ENCODE results near the gene PCSK5. TPM values are rescaled to one million over a fixed set of nuclear protein-coding genes. Genes with fewer than 3 reads are reported as not detected.

Gene PCSK5
- total and polyA plus RNA-seq, 2 donors (not counting 3 experiments of a cell fraction or from before 2014, with no cell fraction given) = 2.6 to 4.8 TPM

GRCh38 chr9:75974016-75974766 is 83.7 kb downstream of the PCSK5 start:
- dilution Hi-C loops (cut with MboI; ENCODE audit: extremely low pct_ligation_motif_present, low sequenced_read_pairs) (no loop called here), intact Hi-C loops (cut with micrococcal nuclease) (no loop called here)
- FAIRE-seq (no peak), DNase-seq (ENCODE audit: low read depth, low spot score) (no peak)
- Histone ChIP-seq H3K27ac (ENCODE audit: insufficient read depth, low read depth, low read length) (no peak overlapping the region), H3K4me3 (replicated peaks in 1 of 3; ENCODE audit: insufficient read depth in 1 of 3, low read depth in 1 of 3, low read length in 3 of 3) (no peak overlapping the region), H3K4me1 (ENCODE audit: control insufficient read depth, extremely low read depth, insufficient read depth, low read length) (no peaks in the 10 kb centered on the region), H3K79me2 (ENCODE audit: control insufficient read depth, insufficient read depth, low read length) (no peaks in the 10 kb centered on the region), H3K4me2 (ENCODE audit: insufficient read depth, low read length) (no peak overlapping the region), H2AFZ (ENCODE audit: low read depth, low read length) (no peak overlapping the region), H3K9me1 (replicated peaks; ENCODE audit: control insufficient read depth, extremely low read depth, insufficient read depth, low read length) (no peaks in the 10 kb centered on the region), H3K9ac (replicated peaks; ENCODE audit: extremely low read depth, insufficient read depth, low read length) (no peak overlapping the region), H3K9me3 (replicated peaks; ENCODE audit: control insufficient read depth, insufficient read depth, low read length) (no peaks in the 10 kb centered on the region), H3K27me3 (ENCODE audit: control insufficient read depth in 2 of 2, insufficient read depth in 2 of 2, low read length in 2 of 2) (no peaks in the 10 kb centered on the region), H3K36me3 (ENCODE audit: control insufficient read depth in 2 of 2, extremely low read depth in 1 of 2, insufficient read depth in 2 of 2, low read length in 2 of 2) (no peaks in the 10 kb centered on the region), H4K20me1 (replicated peaks; ENCODE audit: control insufficient read depth, extremely low read depth, insufficient read depth, low read length) (no peaks in the 10 kb centered on the region)
- BruUV-seq (replicated peaks) = no TSS peak
- TF ChIP-seq CTCF (IDR thresholded peaks at IDR 0.05; ENCODE audit: extremely low read depth in 1 of 2, insufficient read depth in 1 of 2, low read depth in 1 of 2, low read length in 2 of 2) (no peak), JUN (IDR thresholded peaks at IDR 0.05; ENCODE audit: borderline replicate concordance, insufficient read depth, insufficient read length, low read depth) (no peak)
- POLR2A ChIA-PET = no interaction called here
- CTCF ChIA-PET = interaction anchor here (1.2 kb wide), 1 partner anchor 108 kb away, joined by 3 read pairs; no protein-coding TSS in a partner anchor

GRCh38 chr9:75975071-75975470 is 84.6 kb downstream of the PCSK5 start:
- no peak for TF ChIP-seq EZH2 (IDR thresholded peaks at IDR 0.05; ENCODE audit: borderline replicate concordance, low read depth, low read length, severe bottlenecking)
- TF ChIP-seq CTCF (IDR thresholded peaks at IDR 0.05; ENCODE audit: extremely low read depth in 1 of 2, insufficient read depth in 1 of 2, low read depth in 1 of 2, low read length in 2 of 2) = no peak
- no peak for TF ChIP-seq JUN (IDR thresholded peaks at IDR 0.05; ENCODE audit: borderline replicate concordance, insufficient read depth, insufficient read length, low read depth)
- Histone ChIP-seq H3K9me3 (replicated peaks; ENCODE audit: control insufficient read depth, insufficient read depth, low read length) (no peaks in the 10 kb centered on the region), H3K4me3 (replicated peaks in 1 of 3; ENCODE audit: insufficient read depth in 1 of 3, low read depth in 1 of 3, low read length in 3 of 3) (no peak overlapping the region), H4K20me1 (replicated peaks; ENCODE audit: control insufficient read depth, extremely low read depth, insufficient read depth, low read length) (no peaks in the 10 kb centered on the region), H3K4me2 (ENCODE audit: insufficient read depth, low read length) (no peak overlapping the region), H3K9ac (replicated peaks; ENCODE audit: extremely low read depth, insufficient read depth, low read length) (no peak overlapping the region), H2AFZ (ENCODE audit: low read depth, low read length) (no peak overlapping the region), H3K9me1 (replicated peaks; ENCODE audit: control insufficient read depth, extremely low read depth, insufficient read depth, low read length) (no peaks in the 10 kb centered on the region), H3K36me3 (ENCODE audit: control insufficient read depth in 2 of 2, extremely low read depth in 1 of 2, insufficient read depth in 2 of 2, low read length in 2 of 2) (no peaks in the 10 kb centered on the region), H3K27me3 (ENCODE audit: control insufficient read depth in 2 of 2, insufficient read depth in 2 of 2, low read length in 2 of 2) (no peaks in the 10 kb centered on the region), H3K27ac (ENCODE audit: insufficient read depth, low read depth, low read length) (no peak overlapping the region), H3K79me2 (ENCODE audit: control insufficient read depth, insufficient read depth, low read length) (no peaks in the 10 kb centered on the region), H3K4me1 (ENCODE audit: control insufficient read depth, extremely low read depth, insufficient read depth, low read length) (no peaks in the 10 kb centered on the region)
- dilution Hi-C loops (cut with MboI; ENCODE audit: extremely low pct_ligation_motif_present, low sequenced_read_pairs) = no loop called here
- CTCF ChIA-PET = interaction anchor here (1.2 to 1.5 kb wide), 2 partner anchors 11 to 109 kb away, joined by 3 read pairs; no protein-coding TSS in a partner anchor
- intact Hi-C loops (cut with micrococcal nuclease) = no loop called here
- DNase-seq (ENCODE audit: low read depth, low spot score) (no peak), FAIRE-seq (no peak)
- POLR2A ChIA-PET = no interaction called here
- no TSS peak for BruUV-seq (replicated peaks)
